ENCODE results near the gene SLC1A3. TPM values are rescaled to one million over a fixed set of nuclear protein-coding genes. Genes with fewer than 3 reads are reported as not detected.

The SLC1A3 gene
- total and polyA plus RNA-seq, 10 of the 15 experiments (the other 5 are each of a cell fraction or from before 2014, with no cell fraction given), result 0.23 to 4.4 (median 3.3) TPM

GRCh38 chr5:36680066-36680465 lies 73.7 kb downstream of the SLC1A3 start:
- ChIA-PET SMC1A (ENCODE audit: uncharacterized antibody, unreplicated experiment) (no interaction called here), RAD21 (ENCODE audit: unreplicated experiment) (no interaction called here), CTCF (interaction anchor here (1.1 kb wide), 2 partner anchors 8 to 10 kb away, joined by 3 read pairs; no protein-coding TSS in a partner anchor), POLR2A (no interaction called here)
- H3K4me2 ChIP-seq (ENCODE audit: control insufficient read depth, insufficient read depth), result no peak overlapping the region
- no peaks in the 10 kb centered on the region for H3K4me1 ChIP-seq (ENCODE audit: control insufficient read depth, insufficient read depth, low read length)
- ATAC-seq (no peak), DNase-seq (ENCODE audit: low read depth, low spot score) (no peak), FAIRE-seq (no peak)
- no peak overlapping the region for H3K9ac ChIP-seq (ENCODE audit: control insufficient read depth, insufficient read depth, low read length)
- in situ Hi-C loops (cut with MboI) (no loop called here), intact Hi-C loops (cut with micrococcal nuclease; ENCODE audit: unreplicated experiment) (no loop called here)
- no peaks in the 10 kb centered on the region for H3K9me3 ChIP-seq (replicated peaks; ENCODE audit: control insufficient read depth, insufficient read depth, low read length)
- H4K20me1 ChIP-seq (ENCODE audit: control insufficient read depth, insufficient read depth), result no peaks in the 10 kb centered on the region
- TF ChIP-seq CBX3 (IDR thresholded peaks at IDR 0.05; ENCODE audit: borderline replicate concordance, low read depth) (no peak), HDAC2 (IDR thresholded peaks at IDR 0.05) (no peak), NBN (IDR thresholded peaks at IDR 0.05) (no peak), BACH1 (IDR thresholded peaks at IDR 0.05; ENCODE audit: borderline replicate concordance) (no peak), SMAD5 (IDR thresholded peaks at IDR 0.05; ENCODE audit: low read depth) (no peak), PRDM15 (CRISPR knock-in tag; IDR thresholded peaks at IDR 0.05) (no peak), HSF1 (IDR thresholded peaks at IDR 0.05; ENCODE audit: low read depth, low read length) (no peak), TARDBP (IDR thresholded peaks at IDR 0.05; ENCODE audit: borderline replicate concordance) (no peak), POU2F2 (IDR thresholded peaks at IDR 0.05; ENCODE audit: borderline replicate concordance, low read depth, low read length) (no peak), IKZF2 (IDR thresholded peaks at IDR 0.05) (no peak), GABPA (IDR thresholded peaks at IDR 0.05; ENCODE audit: low read depth) (no peak), SREBF1 (IDR thresholded peaks at IDR 0.05; ENCODE audit: low read length) (no peak), ZNF207 (IDR thresholded peaks at IDR 0.05; ENCODE audit: borderline replicate concordance) (no peak), CBFB (IDR thresholded peaks at IDR 0.05; ENCODE audit: low read depth) (no peak), HDAC6 (IDR thresholded peaks at IDR 0.05; ENCODE audit: unreplicated experiment) (no peak), MAX (IDR thresholded peaks at IDR 0.05; ENCODE audit: low read depth, low read length) (no peak), RUNX3 (IDR thresholded peaks at IDR 0.05; ENCODE audit: low read length) (no peak)
- BruUV-seq (replicated peaks), result no TSS peak
- 61% methylated on average over 7 of the region's 7 CpGs for WGBS (ENCODE audit: insufficient coverage, insufficient replicate concordance, low lambda C conversion rate, missing lambda C conversion rate)
- H3K4me3 ChIP-seq, result no peak overlapping the region
- no peak overlapping the region for H3K27ac ChIP-seq (ENCODE audit: control insufficient read depth, insufficient read depth)
- no peaks in the 10 kb centered on the region for H3K36me3 ChIP-seq (ENCODE audit: control insufficient read depth in 2 of 2, insufficient read depth in 2 of 2, low read length in 1 of 2)
- H2AFZ ChIP-seq (ENCODE audit: control insufficient read depth, low read depth, low read length), result no peak overlapping the region
- no peaks in the 10 kb centered on the region for H3K27me3 ChIP-seq (replicated peaks in 1 of 2; ENCODE audit: control insufficient read depth in 2 of 2, insufficient read depth in 2 of 2, low read length in 1 of 2)
- H3K79me2 ChIP-seq (ENCODE audit: control insufficient read depth, insufficient read depth, low read length), result no peaks in the 10 kb centered on the region
